K562 (cell line): ENCODE measurements around the gene RRAS.
A peak's percentile ranks its signal among the peaks of the same experiment; 100 is the strongest.

Experiments used
- CEBPZ ChIP-seq: fragments of 150-350 bp; IDR thresholded peaks from 2 replicates; pipeline ENCODE4 v1.6.1; 2014; ENCODE audit warnings: low read depth, mild to moderate bottlenecking, low read length, borderline replicate concordance
- CTCF ChIP-seq, 3 experiments: IDR thresholded peaks in 2 of 3; conservative IDR thresholded peaks in 1 of 3; 2 replicates each; pipeline ENCODE4 v1.5.1; 2011 to 2012; ENCODE audit warnings: low read length in 3 of 3, mild to moderate bottlenecking in 3 of 3, control low read depth in 2 of 3, improper control_type of control experiment in 1 of 3, inconsistent platforms in 1 of 3, low read depth in 1 of 3, mixed read lengths in 1 of 3, moderate library complexity in 1 of 3; ENCODE audit not compliant: insufficient read depth in 2 of 3
- DMBX1 ChIP-seq: fragments of 250-450 bp; sonication (Bioruptor Pico); IDR thresholded peaks from 2 replicates; pipeline ENCODE4 v1.8.0; 2022; ENCODE audit warnings: inconsistent platforms, mild to moderate bottlenecking, moderate library complexity, borderline replicate concordance
- TEAD1 ChIP-seq, 2 experiments: fragments of 450-650 bp in 1 of 2; sonication (generic) in 1 of 2; formaldehyde crosslinking; IDR thresholded peaks; 2 replicates each; pipeline versions ENCODE4 v1.4.0 to v1.8.0; 2020 to 2022; ENCODE audit warnings: mild to moderate bottlenecking in 2 of 2, missing genetic modification reagents in 1 of 2
- ZNF280B ChIP-seq: fragments of 250-450 bp; sonication (Bioruptor Pico); IDR thresholded peaks from 2 replicates; pipeline ENCODE4 v1.5.1; 2021; ENCODE audit warnings: mild to moderate bottlenecking
- TF ChIP-seq, protein P1 (sequence below): sonication (generic); formaldehyde crosslinking; IDR thresholded peaks from 2 replicates; pipeline ENCODE4 v1.8.0; 2022; ENCODE audit warnings: mild to moderate bottlenecking, missing genetic modification reagents
- TF ChIP-seq, protein P2 (sequence below): sonication (generic); formaldehyde crosslinking; IDR thresholded peaks from 2 replicates; pipeline ENCODE4 v1.9.0; 2022; ENCODE audit warnings: mild to moderate bottlenecking, missing genetic modification reagents

- TF ChIP-seq DMBX1 (no peak), CTCF (IDR thresholded peaks at IDR 0.05 in 2 of 3, conservative IDR thresholded peaks at IDR 0.05 in 1 of 3; ENCODE audit: insufficient read depth in 2 of 3, low read depth in 1 of 3, low read length in 3 of 3) (peak in 1 of 3 experiments; percentile 21; a peak in 1 of 6 replicates), TEAD1 (CRISPR knock-in tag; IDR thresholded peaks at IDR 0.05) (no peak), ZNF280B (no peak), CEBPZ (no peak)
- TF ChIP-seq, protein P1, sequence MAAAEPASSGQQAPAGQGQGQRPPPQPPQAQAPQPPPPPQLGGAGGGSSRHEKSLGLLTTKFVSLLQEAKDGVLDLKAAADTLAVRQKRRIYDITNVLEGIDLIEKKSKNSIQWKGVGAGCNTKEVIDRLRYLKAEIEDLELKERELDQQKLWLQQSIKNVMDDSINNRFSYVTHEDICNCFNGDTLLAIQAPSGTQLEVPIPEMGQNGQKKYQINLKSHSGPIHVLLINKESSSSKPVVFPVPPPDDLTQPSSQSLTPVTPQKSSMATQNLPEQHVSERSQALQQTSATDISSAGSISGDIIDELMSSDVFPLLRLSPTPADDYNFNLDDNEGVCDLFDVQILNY (CRISPR knock-in tag) = no peak
- TF ChIP-seq, protein P2, sequence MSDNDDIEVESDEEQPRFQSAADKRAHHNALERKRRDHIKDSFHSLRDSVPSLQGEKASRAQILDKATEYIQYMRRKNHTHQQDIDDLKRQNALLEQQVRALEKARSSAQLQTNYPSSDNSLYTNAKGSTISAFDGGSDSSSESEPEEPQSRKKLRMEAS (CRISPR knock-in tag) = no peak
Observed at GRCh38 chr19:49684983-49685553, 45.1 kb upstream of the RRAS start.
